ENCODE data around the gene TWSG1.
"Not testable (repeated sequence)": the region's sequence is repeated elsewhere in the genome, so short reads cannot be mapped to it uniquely, and the experiment has no call there.

The TWSG1 gene

DNA sequence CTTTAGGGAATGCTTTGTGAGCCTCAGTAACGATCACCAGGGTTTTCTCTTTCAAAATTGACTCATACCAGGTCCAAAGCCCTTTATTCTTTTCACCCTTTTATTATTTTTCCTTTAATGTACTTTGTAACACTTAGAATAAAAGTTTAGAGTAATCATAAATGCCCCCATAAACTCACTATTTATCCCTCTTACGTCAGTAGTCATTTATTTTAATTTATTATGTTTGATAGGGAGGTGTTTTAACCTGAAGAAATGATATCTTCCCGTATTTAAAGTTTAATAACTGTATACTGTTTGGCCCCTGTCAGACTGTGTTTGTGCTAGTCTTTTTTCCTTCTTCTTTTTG, 1.1 kb downstream of the TWSG1 start:
- DNase-seq = no peak

DNA sequence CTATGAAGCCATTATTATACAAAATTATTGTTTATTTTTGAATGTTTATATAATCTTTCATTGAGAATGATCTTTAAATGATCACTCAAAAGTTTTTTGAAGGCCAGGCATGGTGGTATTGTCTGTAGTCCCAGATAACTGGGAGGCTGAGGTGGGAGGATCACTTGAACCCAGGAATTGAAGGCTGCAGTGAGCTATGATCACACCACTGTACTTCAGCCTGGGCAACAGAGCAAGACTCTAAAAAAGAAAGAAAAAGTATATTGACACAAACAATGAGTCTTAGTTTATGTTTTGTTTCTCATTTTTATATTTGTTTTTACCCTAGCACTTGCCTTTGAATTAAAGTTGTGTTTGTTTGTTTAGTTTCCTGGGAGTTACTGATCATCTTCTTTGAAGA, 2.3 kb downstream of the TWSG1 start:
- no peak for DNase-seq

GRCh38 chr18:9337873-9338272, 3.3 kb downstream of the TWSG1 start:
- peak in 1 of 5 experiments; percentile 78 for DNase-seq

DNA sequence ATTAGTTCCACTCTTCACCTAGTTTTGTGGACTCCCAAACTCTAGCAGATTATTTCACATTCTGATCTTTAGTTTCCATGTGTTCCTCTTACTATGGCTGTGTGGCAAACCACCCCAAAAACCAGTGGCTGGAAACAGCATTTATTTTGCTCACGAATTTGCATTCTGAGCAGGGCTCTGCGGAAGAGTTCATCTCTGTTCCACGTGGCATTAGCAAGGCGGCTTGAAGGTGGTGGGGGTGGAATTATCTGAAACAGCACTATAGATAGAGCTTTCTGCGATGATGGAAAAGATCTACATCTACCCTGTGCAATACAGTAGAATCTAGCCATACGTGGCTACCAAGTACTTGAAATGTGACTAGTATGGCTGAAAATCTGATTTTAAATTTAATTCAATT, 5.9 kb downstream of the TWSG1 start:
- no peak for DNase-seq

DNA sequence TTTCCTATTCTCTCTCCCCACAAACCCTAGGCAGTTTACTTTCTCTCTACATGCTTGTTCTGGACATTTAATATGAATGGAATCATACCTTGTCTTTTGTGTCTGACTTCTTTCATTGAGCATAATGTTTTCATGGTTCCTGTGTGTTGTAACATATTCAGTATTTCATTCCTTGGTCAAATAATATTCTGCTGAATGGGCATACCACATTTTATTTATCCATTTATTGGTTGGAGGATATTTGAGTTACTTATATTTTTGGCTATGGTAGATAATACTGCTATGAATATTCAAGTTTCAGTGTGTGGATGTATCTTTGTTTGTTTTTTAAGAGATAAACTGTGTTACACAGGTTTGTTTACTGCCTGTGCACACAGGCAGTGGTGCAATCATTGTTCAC, 9.0 kb downstream of the TWSG1 start:
- no peak for DNase-seq

- DNase-seq = no peak
These were observed 12.2 kb downstream of the TWSG1 start for GRCh38 chr18:9346775-9347174.

DNA sequence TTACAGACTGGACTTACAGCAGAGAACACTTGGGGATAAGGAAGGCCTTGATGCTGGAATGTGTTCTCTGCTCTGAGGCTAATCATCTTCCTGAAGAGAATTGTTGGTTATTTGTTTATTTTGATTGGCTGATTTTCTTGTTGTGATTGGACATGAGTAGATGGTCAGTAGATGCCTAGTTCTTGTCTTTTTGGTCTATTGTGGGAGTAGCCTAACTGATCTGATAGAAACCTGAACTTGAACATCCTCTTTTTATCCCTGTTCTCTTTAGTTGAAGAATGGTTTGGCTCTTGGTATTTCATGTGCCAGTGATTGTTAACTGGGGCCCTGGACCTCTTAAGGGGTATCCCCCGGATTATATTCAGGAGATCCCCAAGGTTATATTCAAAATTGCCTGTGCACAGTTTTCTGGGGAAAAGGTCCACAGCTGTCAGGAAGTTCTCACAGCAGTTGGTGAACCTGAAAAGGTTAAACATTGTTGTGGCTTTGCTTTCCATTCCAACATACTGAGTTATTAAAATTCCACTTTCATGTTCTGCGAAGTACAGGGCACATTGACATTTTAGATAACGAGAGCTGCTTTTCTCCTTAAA, 13.6 kb downstream of the TWSG1 start:
- no peak for DNase-seq

- no peak for DNase-seq
These were observed 14.2 kb downstream of the TWSG1 start for GRCh38 chr18:9348766-9349165.

DNA sequence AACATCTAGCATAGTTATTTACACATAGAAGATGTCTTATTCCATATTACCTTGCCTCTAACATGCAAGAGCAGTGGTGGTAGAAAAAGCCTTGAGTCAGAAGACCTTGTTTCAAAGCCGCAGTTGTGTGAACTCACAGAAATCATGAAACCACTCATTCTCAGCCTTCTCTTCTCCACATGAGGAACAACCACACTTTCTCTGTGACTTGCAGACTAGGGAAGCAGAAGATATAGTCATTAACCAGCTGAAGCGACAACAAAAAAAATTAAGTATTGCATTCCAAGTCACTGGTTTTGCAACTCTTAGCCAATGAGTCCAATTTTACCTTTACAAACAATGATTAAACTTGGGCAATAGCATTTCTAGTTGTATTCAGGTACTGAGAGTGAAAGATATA, 19.0 kb downstream of the TWSG1 start:
- DNase-seq = no peak

GRCh38 chr18:9354256-9354655, 19.7 kb downstream of the TWSG1 start:
- DNase-seq = no peak

DNA sequence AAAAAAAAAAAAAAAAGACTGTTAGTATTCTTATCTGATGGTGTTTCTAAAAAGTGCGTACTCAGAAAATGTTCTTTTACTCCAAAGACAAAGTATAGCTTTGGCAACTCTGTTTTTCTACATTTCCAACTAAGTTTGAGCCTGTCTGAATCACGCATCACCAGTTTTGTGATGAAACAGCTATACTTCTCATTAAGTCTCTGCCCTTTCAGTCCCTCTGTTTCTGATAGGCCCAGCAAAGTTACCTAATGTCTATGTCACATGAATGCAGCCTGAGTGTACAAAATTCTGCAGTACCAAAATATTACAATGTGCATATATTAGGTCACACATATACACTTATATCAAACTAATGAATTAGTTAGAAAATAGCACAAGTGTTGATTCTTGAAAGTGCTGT, 22.4 kb downstream of the TWSG1 start:
- no peak for DNase-seq

GRCh38 chr18:9359796-9360195, 25.2 kb downstream of the TWSG1 start:
- no peak for DNase-seq

DNA sequence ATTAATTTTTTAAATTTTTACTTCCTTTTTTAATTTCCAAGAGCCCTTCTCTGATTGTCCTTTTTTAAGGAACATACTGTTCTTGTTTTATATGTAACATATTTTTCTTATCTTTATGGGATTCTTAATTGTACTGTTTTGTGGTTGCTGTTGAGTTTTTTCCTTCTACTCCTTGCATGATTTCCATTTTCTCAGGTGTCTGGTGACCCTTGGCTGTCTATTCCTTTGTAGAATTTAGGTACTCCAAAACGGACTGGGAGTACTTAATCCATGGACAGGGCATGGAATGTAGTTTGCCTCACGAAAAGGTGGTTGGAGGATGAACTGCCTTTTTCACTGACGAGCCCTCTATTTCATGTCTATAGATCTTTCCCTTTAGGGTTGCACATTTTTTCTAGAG, 26.6 kb downstream of the TWSG1 start:
- DNase-seq = no peak

DNA sequence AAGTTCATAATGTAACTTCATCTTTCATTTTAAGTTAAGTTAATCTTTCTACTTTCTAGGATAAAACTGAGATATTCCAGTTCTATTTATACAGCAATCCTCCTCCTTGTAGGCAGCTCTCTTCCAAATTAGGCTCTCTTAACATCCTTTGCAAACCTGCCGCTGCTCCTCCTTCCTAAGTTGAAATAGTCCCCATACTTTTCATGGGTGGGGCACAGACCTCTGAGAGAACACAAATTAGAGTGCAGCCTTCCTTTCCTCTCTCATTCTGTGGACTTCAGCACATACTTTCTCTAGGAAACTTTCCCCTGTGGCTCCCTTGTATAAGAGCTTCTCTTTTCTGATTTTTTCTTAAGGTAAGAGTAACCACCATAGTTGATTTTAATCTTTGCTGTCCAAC, 28.3 kb downstream of the TWSG1 start:
- DNase-seq = no peak

- no peak for DNase-seq
These were observed 29.7 kb downstream of the TWSG1 start for GRCh38 chr18:9364242-9364641.

- DNase-seq = no peak
These were observed 30.8 kb downstream of the TWSG1 start for GRCh38 chr18:9365406-9365805.

DNA sequence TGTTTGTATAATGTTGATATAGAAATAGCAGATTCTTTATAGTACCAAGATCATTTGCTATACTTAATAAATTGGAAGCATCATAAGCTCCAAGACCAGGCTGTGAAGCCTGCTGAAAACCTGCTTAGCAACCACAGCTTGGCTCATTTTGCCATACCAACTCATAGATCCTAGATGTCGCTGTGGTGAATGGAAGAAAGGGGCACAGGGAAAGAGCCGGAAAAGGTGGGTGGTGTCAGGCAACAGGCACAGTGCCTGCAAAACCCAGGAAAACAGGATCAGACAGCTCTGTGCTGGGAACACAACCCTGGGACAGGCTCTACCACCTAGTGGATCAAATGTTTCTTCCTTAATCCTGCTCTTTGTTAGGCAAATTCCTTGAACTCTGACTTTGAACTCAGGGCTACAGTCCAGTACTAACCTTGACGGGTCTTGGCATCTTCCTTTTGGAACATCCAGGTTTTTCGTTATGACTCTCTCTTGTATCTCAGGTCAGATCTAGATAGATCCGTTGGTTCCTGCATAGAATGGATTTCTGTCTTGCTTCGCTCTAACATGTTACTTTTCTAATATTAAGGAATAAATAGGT, 31.6 kb downstream of the TWSG1 start:
- DNase-seq = no peak

DNA sequence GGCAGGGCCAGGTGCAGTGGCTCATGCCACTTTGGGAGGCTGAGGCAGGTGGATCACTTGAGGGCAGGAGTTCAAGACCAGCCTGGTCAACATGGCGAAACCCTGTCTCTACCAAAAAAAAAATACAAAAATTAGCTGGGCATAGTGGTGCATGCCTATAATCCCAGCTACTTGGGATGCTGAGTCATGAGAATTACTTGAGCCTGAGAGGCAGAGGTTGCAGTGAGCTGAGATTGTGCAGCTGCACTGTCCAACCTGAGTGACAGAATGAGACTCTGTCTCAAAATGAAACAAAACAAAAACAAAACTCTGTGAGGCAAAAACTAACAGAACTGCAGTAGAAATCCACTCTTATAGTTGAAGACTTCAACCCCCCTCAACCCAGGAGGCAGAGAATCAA, 38.7 kb downstream of the TWSG1 start:
- not testable (repeated sequence) for DNase-seq

GRCh38 chr18:9379118-9379517, 44.5 kb downstream of the TWSG1 start:
- DNase-seq = no peak

DNA sequence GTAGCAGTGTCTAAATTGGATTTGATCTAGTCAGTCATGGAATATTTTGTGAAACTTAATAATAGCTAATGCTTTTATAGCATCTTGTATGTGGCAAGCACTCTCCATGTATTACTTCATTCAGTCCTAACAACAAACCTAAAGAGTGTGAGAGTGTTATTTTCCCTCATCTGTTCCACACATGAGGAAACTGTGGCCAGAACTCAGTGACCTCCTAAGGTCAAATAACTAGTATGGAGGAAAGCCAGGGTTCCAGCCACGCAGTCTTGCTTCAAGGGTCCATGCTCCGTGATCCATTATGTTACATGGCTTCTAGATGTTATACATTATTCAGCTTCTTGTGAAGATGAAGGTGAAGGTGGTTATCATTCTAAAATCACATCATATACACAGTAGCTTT, 45.5 kb downstream of the TWSG1 start:
- DNase-seq = no peak

- no peak for DNase-seq
These were observed 46.2 kb downstream of the TWSG1 start for GRCh38 chr18:9380621-9381395.

GRCh38 chr18:9386879-9387278, 52.3 kb downstream of the TWSG1 start:
- no peak for DNase-seq

DNA sequence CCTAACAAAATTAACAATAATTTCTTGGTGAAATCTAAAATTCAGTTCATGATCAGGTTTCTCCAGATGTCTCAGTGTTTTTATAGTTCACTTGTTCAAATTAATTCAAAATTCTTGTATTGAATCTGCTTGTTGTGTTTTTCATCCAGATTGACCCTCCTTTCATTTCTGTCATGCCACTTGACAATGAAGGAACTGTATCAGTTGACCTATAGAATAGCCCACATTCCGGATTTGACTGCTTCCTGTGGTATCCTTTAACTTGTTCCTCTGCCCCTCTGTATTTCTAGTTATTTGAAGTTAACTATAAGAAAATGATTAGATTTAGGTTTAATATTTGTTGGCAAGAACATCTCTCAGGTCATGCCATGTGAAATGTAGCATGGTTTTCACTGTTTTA, 53.3 kb downstream of the TWSG1 start:
- DNase-seq = no peak

GRCh38 chr18:9389706-9390105, 55.1 kb downstream of the TWSG1 start:
- no peak for DNase-seq

- DNase-seq = no peak
These were observed 58.2 kb downstream of the TWSG1 start for GRCh38 chr18:9392726-9393125.

All from T-helper 2 cell (primary cell).